ENCODE data around the gene INHBC.

The INHBC gene

DNA sequence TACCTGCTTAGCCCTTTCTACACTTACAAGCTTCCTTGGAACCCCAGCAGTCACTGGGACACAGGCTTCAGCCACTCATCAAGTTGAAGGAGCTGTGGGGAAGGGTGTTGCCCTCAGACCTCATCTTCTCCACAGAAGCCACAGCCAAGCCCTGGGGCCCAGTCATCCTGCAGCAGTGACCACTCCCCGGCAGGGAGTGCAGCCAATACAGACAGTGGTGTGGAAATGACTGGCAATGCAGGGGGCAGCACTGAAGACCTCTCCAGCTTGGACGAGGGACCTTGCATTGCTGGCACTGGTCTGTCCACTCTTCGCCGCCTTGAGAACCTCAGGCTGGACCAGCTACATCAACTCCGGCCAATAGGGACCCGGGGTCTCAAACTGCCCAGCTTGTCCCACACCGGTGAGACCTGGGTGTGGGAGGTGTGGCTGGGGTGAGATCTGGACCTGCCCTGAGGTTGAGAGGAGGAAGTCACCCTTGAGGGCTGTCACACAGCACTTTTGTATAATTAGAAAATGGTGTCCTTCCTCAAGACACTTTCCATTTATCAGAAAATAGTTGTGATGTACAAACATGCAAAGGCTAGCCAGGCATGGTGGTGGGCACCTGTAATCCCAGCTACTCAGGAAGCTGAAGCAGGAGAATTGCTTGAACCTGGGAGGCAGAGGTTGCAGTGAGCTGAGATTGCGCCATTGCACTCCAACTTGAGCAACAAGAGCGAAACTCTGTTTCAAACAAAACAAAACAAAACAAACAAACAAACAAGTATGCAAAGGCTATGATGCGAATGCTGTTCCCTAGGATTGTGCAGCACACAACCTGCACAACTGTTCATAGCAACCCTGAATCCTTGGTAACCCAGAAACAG, 34.9 kb downstream of the INHBC start:
- DNase-seq (ENCODE audit: low read depth), result no peak

DNA sequence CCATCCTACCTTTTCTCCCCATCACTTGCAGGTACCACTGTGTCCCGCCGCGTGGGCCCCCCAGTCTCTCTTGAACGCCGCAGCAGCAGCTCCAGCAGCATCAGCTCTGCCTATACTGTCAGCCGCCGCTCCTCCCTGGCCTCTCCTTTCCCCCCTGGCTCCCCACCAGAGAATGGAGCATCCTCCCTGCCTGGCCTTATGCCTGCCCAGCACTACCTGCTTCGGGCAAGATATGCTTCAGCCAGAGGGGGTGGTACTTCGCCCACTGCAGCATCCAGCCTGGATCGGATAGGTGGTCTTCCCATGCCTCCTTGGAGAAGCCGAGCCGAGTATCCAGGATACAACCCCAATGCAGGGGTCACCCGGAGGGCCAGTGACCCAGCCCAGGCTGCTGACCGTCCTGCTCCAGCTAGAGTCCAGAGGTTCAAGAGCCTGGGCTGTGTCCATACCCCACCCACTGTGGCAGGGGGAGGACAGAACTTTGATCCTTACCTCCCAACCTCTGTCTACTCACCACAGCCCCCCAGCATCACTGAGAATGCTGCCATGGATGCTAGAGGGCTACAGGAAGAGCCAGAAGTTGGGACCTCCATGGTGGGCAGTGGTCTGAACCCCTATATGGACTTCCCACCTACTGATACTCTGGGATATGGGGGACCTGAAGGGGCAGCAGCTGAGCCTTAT, 35.8 kb downstream of the INHBC start:
- DNase-seq (ENCODE audit: low read depth), result no peak

DNA sequence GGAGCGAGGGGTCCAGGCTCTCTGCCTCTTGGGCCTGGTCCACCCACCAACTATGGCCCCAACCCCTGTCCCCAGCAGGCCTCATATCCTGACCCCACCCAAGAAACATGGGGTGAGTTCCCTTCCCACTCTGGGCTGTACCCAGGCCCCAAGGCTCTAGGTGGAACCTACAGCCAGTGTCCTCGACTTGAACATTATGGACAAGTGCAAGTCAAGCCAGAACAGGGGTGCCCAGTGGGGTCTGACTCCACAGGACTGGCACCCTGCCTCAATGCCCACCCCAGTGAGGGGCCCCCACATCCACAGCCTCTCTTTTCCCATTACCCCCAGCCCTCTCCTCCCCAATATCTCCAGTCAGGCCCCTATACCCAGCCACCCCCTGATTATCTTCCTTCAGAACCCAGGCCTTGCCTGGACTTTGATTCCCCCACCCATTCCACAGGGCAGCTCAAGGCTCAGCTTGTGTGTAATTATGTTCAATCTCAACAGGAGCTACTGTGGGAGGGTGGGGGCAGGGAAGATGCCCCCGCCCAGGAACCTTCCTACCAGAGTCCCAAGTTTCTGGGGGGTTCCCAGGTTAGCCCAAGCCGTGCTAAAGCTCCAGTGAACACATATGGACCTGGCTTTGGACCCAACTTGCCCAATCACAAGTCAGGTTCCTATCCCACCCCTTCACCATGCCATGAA, 36.5 kb downstream of the INHBC start:
- DNase-seq (ENCODE audit: low read depth), result no peak

DNA sequence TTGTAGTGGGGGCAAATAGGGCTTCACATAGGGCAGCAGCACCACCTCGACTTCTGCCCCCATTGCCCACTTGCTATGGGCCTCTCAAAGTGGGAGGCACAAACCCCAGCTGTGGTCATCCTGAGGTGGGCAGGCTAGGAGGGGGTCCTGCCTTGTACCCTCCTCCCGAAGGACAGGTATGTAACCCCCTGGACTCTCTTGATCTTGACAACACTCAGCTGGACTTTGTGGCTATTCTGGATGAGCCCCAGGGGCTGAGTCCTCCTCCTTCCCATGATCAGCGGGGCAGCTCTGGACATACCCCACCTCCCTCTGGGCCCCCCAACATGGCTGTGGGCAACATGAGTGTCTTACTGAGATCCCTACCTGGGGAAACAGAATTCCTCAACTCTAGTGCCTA, 37.1 kb downstream of the INHBC start:
- DNase-seq (ENCODE audit: low read depth), result no peak

DNA sequence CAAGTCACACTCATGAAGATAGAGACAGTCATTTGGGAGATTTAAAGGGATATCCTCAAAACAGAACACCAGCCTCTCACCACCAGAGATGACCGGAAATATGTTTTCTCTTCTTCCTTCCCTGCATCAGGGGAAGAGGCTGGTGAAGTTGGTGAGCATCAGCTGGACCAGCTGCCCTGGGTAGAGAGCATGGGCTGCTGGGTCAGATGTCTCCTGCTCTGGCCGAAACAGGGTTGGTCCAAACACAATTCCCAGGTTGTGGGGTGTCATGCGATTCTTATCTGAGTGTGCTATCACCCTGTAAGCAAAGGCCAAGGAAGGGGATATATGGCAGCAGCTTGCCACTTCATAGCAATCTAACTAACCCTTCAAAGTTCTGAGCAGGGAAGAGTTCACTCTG, 37.8 kb downstream of the INHBC start:
- DNase-seq (ENCODE audit: low read depth), result no peak

GRCh38 chr12:57473392-57473791, 38.8 kb downstream of the INHBC start:
- DNase-seq (ENCODE audit: low read depth), result no peak

DNA sequence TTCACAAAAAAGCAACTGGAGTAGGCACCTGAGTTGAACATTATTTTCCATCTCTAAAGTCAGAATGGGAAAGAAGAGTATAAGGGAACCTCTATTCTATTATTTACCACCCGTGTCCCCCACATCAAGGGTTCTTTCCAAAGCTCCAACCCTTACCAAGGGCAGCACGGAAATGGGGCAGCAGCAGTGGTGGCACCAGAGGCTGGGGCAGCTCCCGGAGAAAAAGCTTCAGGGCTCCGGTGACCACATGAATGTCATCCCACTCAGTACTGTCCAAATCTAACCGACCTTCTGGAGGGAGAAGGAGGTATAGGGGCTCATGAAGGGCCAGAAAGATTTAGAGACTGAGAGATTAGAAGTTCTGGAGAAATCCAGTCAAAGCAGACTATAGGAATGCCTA, 39.3 kb downstream of the INHBC start:
- DNase-seq (ENCODE audit: low read depth), result no peak

DNA sequence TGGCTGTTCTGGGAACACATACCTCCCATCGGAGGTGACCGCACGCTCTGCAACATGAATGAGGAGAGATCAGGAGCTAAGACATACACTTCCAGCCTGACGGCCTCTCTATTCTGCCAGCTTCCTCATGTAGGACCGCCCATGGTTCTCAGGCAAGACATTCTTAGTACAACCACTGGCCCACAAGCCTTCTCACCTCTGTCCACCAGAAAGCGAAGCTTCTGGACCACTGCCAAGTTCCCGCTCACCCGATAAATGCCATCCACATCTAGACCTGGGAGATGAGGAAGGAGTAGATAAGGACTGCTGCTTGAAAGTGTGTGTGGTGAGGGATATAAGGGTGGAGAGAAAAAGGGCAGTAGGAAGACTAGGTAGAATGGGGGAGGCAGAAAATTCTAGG, 39.8 kb downstream of the INHBC start:
- DNase-seq (ENCODE audit: low read depth), result no peak

GRCh38 chr12:57474862-57475261, 40.3 kb downstream of the INHBC start:
- no peak for DNase-seq (ENCODE audit: low read depth)

- DNase-seq (ENCODE audit: low read depth), result no peak
Measured at GRCh38 chr12:57475271-57476161, 40.9 kb downstream of the INHBC start.

- peak; percentile 64 for DNase-seq (ENCODE audit: low read depth)
Measured at GRCh38 chr12:57476162-57476992, 41.8 kb downstream of the INHBC start.

GRCh38 chr12:57476993-57477709, 42.6 kb downstream of the INHBC start:
- no peak for DNase-seq (ENCODE audit: low read depth)

- no peak for DNase-seq (ENCODE audit: low read depth)
Measured at GRCh38 chr12:57477710-57478681, 43.4 kb downstream of the INHBC start.

DNA sequence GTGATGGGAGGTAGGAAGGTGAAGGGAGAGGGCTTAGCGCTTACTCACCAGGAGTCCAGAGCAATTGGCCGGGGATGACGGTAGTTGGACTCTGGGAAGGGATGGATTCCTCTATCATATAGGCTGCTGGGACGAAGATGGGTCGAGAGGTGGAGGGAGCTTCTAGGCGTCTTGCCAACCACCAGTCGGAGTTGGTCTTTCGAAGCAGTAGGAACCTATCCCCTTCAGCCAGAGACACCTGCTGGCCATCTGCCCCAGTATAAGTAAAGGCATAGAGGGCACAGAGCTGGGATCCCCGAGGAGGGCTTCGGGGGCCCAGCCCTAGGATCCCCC, 44.4 kb downstream of the INHBC start:
- no peak for DNase-seq (ENCODE audit: low read depth)

- DNase-seq (ENCODE audit: low read depth), result no peak
Measured at GRCh38 chr12:57479376-57480115, 45.0 kb downstream of the INHBC start, which contains the start of gene ARHGAP9. Gene ARHGAP9, minus strand, starts transcription at chr12:57479866. Its CDS starts 460 bp downstream, at chr12:57479406.

- no peak for DNase-seq (ENCODE audit: low read depth)
Measured at GRCh38 chr12:57481671-57482070, 47.1 kb downstream of the INHBC start.

DNA sequence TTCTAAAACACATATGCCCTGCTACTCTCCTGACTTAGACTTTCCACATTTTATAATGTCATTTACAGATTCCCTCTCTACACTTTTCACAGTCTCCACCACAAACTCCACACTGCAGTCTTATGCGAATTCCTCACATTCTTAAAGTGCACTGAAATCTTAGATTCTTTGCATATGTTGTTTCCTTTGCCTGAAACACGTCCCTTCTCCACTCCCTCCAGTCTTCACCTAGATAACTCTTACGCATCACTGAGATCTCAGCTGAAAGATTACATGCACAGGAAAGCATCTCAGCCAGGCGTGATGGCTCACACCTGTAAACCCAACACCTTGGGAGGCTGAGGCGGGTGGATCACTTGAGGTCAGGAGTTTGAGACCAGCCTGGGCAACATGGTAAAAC, 48.9 kb downstream of the INHBC start:
- DNase-seq (ENCODE audit: low read depth), result no peak

GRCh38 chr12:57485695-57486094, 51.1 kb downstream of the INHBC start:
- DNase-seq (ENCODE audit: low read depth), result no peak
